IgD-negative memory B cell (primary cell): Measurements from ENCODE around the gene THAP5. TPM values are rescaled to one million over a fixed set of nuclear protein-coding genes. Genes with fewer than 3 reads are reported as not detected.
"Not testable (repeated sequence)": the region's sequence is repeated elsewhere in the genome, so short reads cannot be mapped to it uniquely, and the experiment has no call there.

Experiments used
- H3K27ac Mint-ChIP-seq, 3 donors: one replicate each; pipeline ENCODE4 v1.8.0; 2020 to 2022; ENCODE audit warnings: mild to moderate bottlenecking in 3 of 3, mixed read lengths in 3 of 3, moderate library complexity in 1 of 3
- H3K27me3 Mint-ChIP-seq: one replicate; pipeline ENCODE4 v1.8.0; 2021; ENCODE audit warnings: mixed read lengths
- H3K36me3 Mint-ChIP-seq: one replicate; pipeline ENCODE4 v1.8.0; 2020; ENCODE audit warnings: mild to moderate bottlenecking, mixed read lengths
- H3K4me1 Mint-ChIP-seq, 3 donors: one replicate each; pipeline ENCODE4 v1.8.0; 2020 to 2022; ENCODE audit warnings: mixed read lengths in 3 of 3, mild to moderate bottlenecking in 1 of 3
- H3K4me3 Mint-ChIP-seq, 4 donors: one replicate each; pipeline ENCODE4 v1.8.0; 2020 to 2022; ENCODE audit warnings: mild to moderate bottlenecking in 4 of 4, mixed read lengths in 4 of 4, moderate library complexity in 3 of 4
- H3K9me3 Mint-ChIP-seq, 3 donors: one replicate each; pipeline ENCODE4 v1.8.0; 2020 to 2021; ENCODE audit warnings: mixed read lengths in 3 of 3, mild to moderate bottlenecking in 1 of 3
- polyA plus RNA-seq: library from polyadenylated mRNA; unstranded; fragments of 300-500 nt; fragmentation: Illumina TruSeq; gene quantifications from one replicate; pipeline ENCODE4 v1.2.3, GENCODE V29; 2021

THAP5 gene
- polyA plus RNA-seq, 1 donor from 2014 or later, result 27.3 TPM

- Mint-ChIP-seq H3K27me3 (no peaks in the 10 kb centered on the region), H3K9me3 (peaks cover 0 to 1% (median 1%) of the 10 kb centered on the region in 3 donors), H3K36me3 (peaks cover 12% of the 10 kb centered on the region), H3K4me1 (peaks cover 27 to 34% (median 27%) of the 10 kb centered on the region in 3 donors), H3K27ac (peak overlapping the region; percentile 95 to 100 (median 100)), H3K4me3 (peak overlapping the region; percentile 94 to 100 (median 98))
Observed at GRCh38 chr7:108568801-108569380, 615 bp downstream of the THAP5 start.

GRCh38 chr7:108565987-108566386 is 3.5 kb downstream of the THAP5 start:
- no peak overlapping the region for H3K4me3 Mint-ChIP-seq

GRCh38 chr7:108561047-108561619 is 8.4 kb downstream of the THAP5 start:
- Mint-ChIP-seq H3K4me3 (no peak overlapping the region), H3K9me3 (peaks cover 8 to 19% (median 14%) of the 10 kb centered on the region in 3 donors), H3K27ac (peak overlapping the region in 2 of 3 donors; percentile 22 to 24)

More at GRCh38 chr7:108565987-108566386, 3.5 kb downstream of the THAP5 start:
- H3K27ac Mint-ChIP-seq, result peak overlapping the region in 1 of 3 donors; percentile 31
- H3K9me3 Mint-ChIP-seq, result peaks cover 0 to 4% (median 1%) of the 10 kb centered on the region in 3 donors
- peaks cover 14% of the 10 kb centered on the region for H3K36me3 Mint-ChIP-seq
- no peaks in the 10 kb centered on the region for H3K27me3 Mint-ChIP-seq
- peaks cover 17 to 21% (median 18%) of the 10 kb centered on the region in 3 donors for H3K4me1 Mint-ChIP-seq

GRCh38 chr7:108559253-108559652 is 10.3 kb downstream of the THAP5 start:
- H3K9me3 Mint-ChIP-seq, result peaks cover 7 to 21% (median 17%) of the 10 kb centered on the region in 3 donors
- no peak overlapping the region for H3K4me3 Mint-ChIP-seq
- peaks cover 7 to 29% (median 11%) of the 10 kb centered on the region in 3 donors for H3K4me1 Mint-ChIP-seq
- H3K27ac Mint-ChIP-seq, result peak overlapping the region in 1 of 3 donors; percentile 45
- no peaks in the 10 kb centered on the region for H3K27me3 Mint-ChIP-seq
- peaks cover 14% of the 10 kb centered on the region for H3K36me3 Mint-ChIP-seq

More at GRCh38 chr7:108561047-108561619, 8.4 kb downstream of the THAP5 start:
- H3K36me3 Mint-ChIP-seq, result peaks cover 17% of the 10 kb centered on the region
- H3K4me1 Mint-ChIP-seq, result peaks cover 3 to 24% (median 7%) of the 10 kb centered on the region in 3 donors
- no peaks in the 10 kb centered on the region for H3K27me3 Mint-ChIP-seq

GRCh38 chr7:108557617-108558016 is 11.9 kb downstream of the THAP5 start:
- peak overlapping the region in 2 of 4 donors; percentile 13 to 56 for H3K4me3 Mint-ChIP-seq
- H3K9me3 Mint-ChIP-seq, result peaks cover 7 to 21% (median 17%) of the 10 kb centered on the region in 3 donors
- no peaks in the 10 kb centered on the region for H3K27me3 Mint-ChIP-seq
- H3K27ac Mint-ChIP-seq, result peak overlapping the region in 1 of 3 donors; percentile 34
- H3K4me1 Mint-ChIP-seq, result peaks cover 9 to 35% (median 14%) of the 10 kb centered on the region in 3 donors
- H3K36me3 Mint-ChIP-seq, result peaks cover 11% of the 10 kb centered on the region

GRCh38 chr7:108557191-108557590 is 12.3 kb downstream of the THAP5 start:
- Mint-ChIP-seq H3K27ac (peak overlapping the region in 1 of 3 donors; percentile 34), H3K9me3 (peaks cover 7 to 21% (median 17%) of the 10 kb centered on the region in 3 donors), H3K4me1 (peaks cover 13 to 39% (median 16%) of the 10 kb centered on the region in 3 donors)

GRCh38 chr7:108556665-108557064 is 12.8 kb downstream of the THAP5 start:
- H3K27me3 Mint-ChIP-seq, H3K27ac Mint-ChIP-seq, H3K4me3 Mint-ChIP-seq, H3K36me3 Mint-ChIP-seq: not testable (repeated sequence)
- peaks cover 7 to 20% (median 17%) of the 10 kb centered on the region in 3 donors for H3K9me3 Mint-ChIP-seq
- peaks cover 18 to 44% (median 21%) of the 10 kb centered on the region in 3 donors for H3K4me1 Mint-ChIP-seq

More at GRCh38 chr7:108557191-108557590, 12.3 kb downstream of the THAP5 start:
- Mint-ChIP-seq H3K4me3 (peak overlapping the region in 2 of 4 donors; percentile 13 to 56), H3K36me3 (peaks cover 9% of the 10 kb centered on the region), H3K27me3 (no peaks in the 10 kb centered on the region)

- H3K36me3 Mint-ChIP-seq, H3K9me3 Mint-ChIP-seq, H3K27me3 Mint-ChIP-seq: not testable (repeated sequence)
- H3K4me3 Mint-ChIP-seq, result peak overlapping the region in 1 of 4 donors; percentile 34
- H3K27ac Mint-ChIP-seq, result peak overlapping the region in 1 of 3 donors; percentile 73
- peaks cover 15 to 23% (median 20%) of the 10 kb centered on the region in 3 donors for H3K4me1 Mint-ChIP-seq
Observed at GRCh38 chr7:108548141-108548896, 21.2 kb downstream of the THAP5 start.

GRCh38 chr7:108541478-108541877 is 28.0 kb downstream of the THAP5 start:
- no peaks in the 10 kb centered on the region for H3K27me3 Mint-ChIP-seq
- no peaks in the 10 kb centered on the region for H3K36me3 Mint-ChIP-seq
- H3K9me3 Mint-ChIP-seq, result no peaks in the 10 kb centered on the region
- no peak overlapping the region for H3K4me3 Mint-ChIP-seq
- peaks cover 0 to 5% (median 0%) of the 10 kb centered on the region in 3 donors for H3K4me1 Mint-ChIP-seq
- H3K27ac Mint-ChIP-seq, result no peak overlapping the region

- H3K36me3 Mint-ChIP-seq, H3K9me3 Mint-ChIP-seq, H3K4me3 Mint-ChIP-seq, H3K27me3 Mint-ChIP-seq, H3K27ac Mint-ChIP-seq: not testable (repeated sequence)
- H3K4me1 Mint-ChIP-seq, result peaks cover 5 to 15% (median 6%) of the 10 kb centered on the region in 3 donors
Observed at GRCh38 chr7:108538685-108539084, 30.8 kb downstream of the THAP5 start.

GRCh38 chr7:108538236-108538635 is 31.3 kb downstream of the THAP5 start:
- not testable (repeated sequence) for H3K27me3 Mint-ChIP-seq, H3K4me3 Mint-ChIP-seq, H3K9me3 Mint-ChIP-seq, H3K36me3 Mint-ChIP-seq
- Mint-ChIP-seq H3K4me1 (peaks cover 5 to 15% (median 6%) of the 10 kb centered on the region in 3 donors), H3K27ac (peak overlapping the region in 1 of 3 donors; percentile 16)

GRCh38 chr7:108537229-108537628 is 32.3 kb downstream of the THAP5 start:
- Mint-ChIP-seq H3K9me3 (no peaks in the 10 kb centered on the region), H3K4me1 (peaks cover 6 to 16% (median 7%) of the 10 kb centered on the region in 3 donors), H3K27me3 (no peaks in the 10 kb centered on the region), H3K4me3 (no peak overlapping the region), H3K27ac (no peak overlapping the region), H3K36me3 (peaks cover 2% of the 10 kb centered on the region)

- Mint-ChIP-seq H3K4me3 (peak overlapping the region in 1 of 4 donors; percentile 33), H3K4me1 (peaks cover 7 to 16% (median 10%) of the 10 kb centered on the region in 3 donors), H3K27me3 (no peaks in the 10 kb centered on the region), H3K36me3 (peaks cover 2% of the 10 kb centered on the region), H3K27ac (peak overlapping the region in 1 of 3 donors; percentile 4), H3K9me3 (no peaks in the 10 kb centered on the region)
Observed at GRCh38 chr7:108535744-108536143, 33.8 kb downstream of the THAP5 start.

GRCh38 chr7:108535257-108535656 is 34.2 kb downstream of the THAP5 start:
- Mint-ChIP-seq H3K27me3 (no peaks in the 10 kb centered on the region), H3K27ac (peak overlapping the region in 1 of 3 donors; percentile 4), H3K4me3 (peak overlapping the region in 1 of 4 donors; percentile 43), H3K4me1 (peaks cover 7 to 16% (median 10%) of the 10 kb centered on the region in 3 donors), H3K36me3 (peaks cover 2% of the 10 kb centered on the region), H3K9me3 (no peaks in the 10 kb centered on the region)

GRCh38 chr7:108533712-108534111 is 35.8 kb downstream of the THAP5 start:
- Mint-ChIP-seq H3K9me3 (no peaks in the 10 kb centered on the region), H3K27ac (no peak overlapping the region), H3K4me1 (peaks cover 7 to 16% (median 10%) of the 10 kb centered on the region in 3 donors), H3K36me3 (peaks cover 4% of the 10 kb centered on the region), H3K4me3 (no peak overlapping the region), H3K27me3 (no peaks in the 10 kb centered on the region)
